Fibroblast of the aortic adventitia (primary cell): ENCODE results near the gene ASCC3. TPM values are rescaled to one million over a fixed set of nuclear protein-coding genes. Genes with fewer than 3 reads are reported as not detected.
A peak's percentile ranks its signal among the peaks of the same experiment; 100 is the strongest.

Source experiments
- DNase-seq: peaks from one replicate; pipeline ENCODE4 v3.0.0-alpha.2; 2010; ENCODE audit warnings: low read depth
- H3K4me3 ChIP-seq: 2 replicates; pipeline ENCODE4 v1.5.1; 2011; ENCODE audit warnings: low read depth, mild to moderate bottlenecking, control low read depth, low read length, moderate library complexity
- total RNA-seq: library from RNA; depleted of rRNA; stranded (reverse); fragments of >200 nt; gene quantifications from 2 replicates; pipeline ENCODE4 v1.2.3, GENCODE V29; 2012; ENCODE audit warnings: low replicate concordance
- TF ChIP-seq, protein P1 (sequence below): IDR thresholded peaks from 2 replicates; pipeline ENCODE4 v1.5.1; 2011; ENCODE audit warnings: mild to moderate bottlenecking, low read length, control low read depth, inconsistent platforms; ENCODE audit not compliant: insufficient read depth

The ASCC3 gene
- total RNA-seq, 1 donor = 87.5 TPM

DNA sequence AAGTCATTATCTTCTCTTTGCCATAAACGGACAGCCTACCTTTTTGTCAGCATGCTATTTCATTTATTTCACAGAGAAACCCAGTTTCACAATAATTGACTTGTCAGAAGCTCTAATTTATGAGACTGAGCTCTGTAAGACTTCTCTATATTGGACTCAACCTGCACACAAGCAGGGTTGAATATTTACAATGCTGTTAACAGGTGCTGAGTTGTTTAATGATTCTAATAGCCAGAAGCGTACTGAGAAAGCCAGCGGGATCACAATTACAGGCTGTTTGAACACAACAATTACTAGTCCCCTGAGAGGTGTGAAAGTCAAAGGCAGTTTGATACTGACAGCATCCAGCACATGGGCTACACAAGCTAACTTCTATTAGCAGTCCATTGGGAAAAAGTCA is 288.2 kb downstream of the ASCC3 start:
- no peak for DNase-seq
- TF ChIP-seq, protein P1, sequence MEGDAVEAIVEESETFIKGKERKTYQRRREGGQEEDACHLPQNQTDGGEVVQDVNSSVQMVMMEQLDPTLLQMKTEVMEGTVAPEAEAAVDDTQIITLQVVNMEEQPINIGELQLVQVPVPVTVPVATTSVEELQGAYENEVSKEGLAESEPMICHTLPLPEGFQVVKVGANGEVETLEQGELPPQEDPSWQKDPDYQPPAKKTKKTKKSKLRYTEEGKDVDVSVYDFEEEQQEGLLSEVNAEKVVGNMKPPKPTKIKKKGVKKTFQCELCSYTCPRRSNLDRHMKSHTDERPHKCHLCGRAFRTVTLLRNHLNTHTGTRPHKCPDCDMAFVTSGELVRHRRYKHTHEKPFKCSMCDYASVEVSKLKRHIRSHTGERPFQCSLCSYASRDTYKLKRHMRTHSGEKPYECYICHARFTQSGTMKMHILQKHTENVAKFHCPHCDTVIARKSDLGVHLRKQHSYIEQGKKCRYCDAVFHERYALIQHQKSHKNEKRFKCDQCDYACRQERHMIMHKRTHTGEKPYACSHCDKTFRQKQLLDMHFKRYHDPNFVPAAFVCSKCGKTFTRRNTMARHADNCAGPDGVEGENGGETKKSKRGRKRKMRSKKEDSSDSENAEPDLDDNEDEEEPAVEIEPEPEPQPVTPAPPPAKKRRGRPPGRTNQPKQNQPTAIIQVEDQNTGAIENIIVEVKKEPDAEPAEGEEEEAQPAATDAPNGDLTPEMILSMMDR = no peak
- no peak overlapping the region for H3K4me3 ChIP-seq

DNA sequence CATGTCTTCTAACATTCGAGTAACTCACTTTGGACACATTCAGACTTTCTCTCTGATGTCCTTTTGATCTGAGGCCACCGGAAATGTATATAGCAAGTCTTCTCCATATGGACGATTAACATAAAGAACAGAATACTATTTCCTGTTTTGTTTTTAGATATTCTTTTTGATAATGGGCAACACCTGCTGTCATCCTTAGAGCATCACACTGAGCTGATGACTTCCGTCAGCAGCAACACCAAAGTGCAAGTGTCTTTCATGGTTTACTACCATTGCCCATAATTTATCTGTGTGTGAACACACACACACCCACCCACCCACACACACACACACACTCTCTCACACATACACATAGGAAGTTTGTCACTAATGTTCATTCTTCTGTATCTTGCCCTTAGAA is 303.7 kb downstream of the ASCC3 start:
- DNase-seq = no peak
- H3K4me3 ChIP-seq = no peak overlapping the region
- TF ChIP-seq, protein P1 = no peak

DNA sequence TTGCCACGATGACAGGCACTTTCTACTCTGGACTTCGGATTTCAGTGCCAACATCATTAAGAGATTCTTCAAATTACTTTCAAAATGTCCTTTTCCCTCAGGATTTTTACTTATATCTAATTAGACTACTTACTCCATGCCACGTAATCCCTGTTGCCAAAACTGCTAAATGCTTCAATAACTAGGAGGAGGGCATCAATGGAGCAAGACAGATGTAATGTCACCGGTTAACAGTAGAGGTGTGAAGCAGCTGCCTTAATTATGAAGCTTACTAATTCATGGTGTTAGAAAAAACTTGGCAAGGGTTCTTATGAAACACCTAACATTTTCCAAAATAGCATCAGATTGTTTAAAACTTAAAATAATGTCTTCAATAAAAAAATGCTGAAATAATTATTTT is 305.2 kb downstream of the ASCC3 start:
- no peak for DNase-seq
- H3K4me3 ChIP-seq = no peak overlapping the region
- TF ChIP-seq, protein P1 = no peak

DNA sequence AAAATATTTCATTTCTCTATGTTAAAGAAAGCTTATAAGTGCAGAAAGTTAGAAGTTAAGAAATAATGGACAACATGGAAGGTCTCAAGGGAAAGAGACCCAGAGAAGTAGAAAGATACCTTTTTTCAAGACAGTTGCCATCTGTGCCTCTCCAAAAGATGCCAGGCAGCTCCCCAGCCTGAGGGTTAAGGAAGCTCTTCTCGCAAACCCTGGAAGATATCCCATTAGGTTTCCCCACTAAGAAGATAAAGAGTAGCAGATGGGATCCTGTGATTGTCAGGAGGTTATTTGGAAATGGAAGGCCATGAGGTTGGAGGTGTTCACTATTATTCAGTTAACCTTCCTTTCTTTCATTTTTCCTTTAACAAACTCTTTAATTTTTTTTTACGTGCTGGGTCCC is 306.3 kb downstream of the ASCC3 start:
- TF ChIP-seq, protein P1 = no peak
- no peak for DNase-seq
- no peak overlapping the region for H3K4me3 ChIP-seq

DNA sequence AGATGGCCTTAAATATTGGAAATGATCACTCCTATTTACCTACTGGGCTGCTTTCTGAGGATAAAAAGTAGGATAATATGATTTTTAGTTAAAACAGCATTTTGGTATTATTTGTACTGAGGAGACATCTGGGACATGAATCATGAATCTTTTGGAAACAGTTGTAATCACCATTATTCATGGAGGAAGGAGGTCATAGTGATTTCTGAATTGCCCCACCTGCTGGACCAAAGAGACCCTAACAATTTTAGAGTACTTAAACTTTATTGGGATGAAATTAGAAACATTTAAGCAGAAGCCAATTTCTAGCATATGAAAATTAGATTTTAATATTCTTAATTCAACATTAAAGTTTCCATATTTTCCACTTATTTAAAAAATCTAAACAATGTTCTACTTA is 308.0 kb downstream of the ASCC3 start:
- H3K4me3 ChIP-seq = no peak overlapping the region
- TF ChIP-seq, protein P1 = peak; percentile 49
- peak; percentile 70 for DNase-seq

DNA sequence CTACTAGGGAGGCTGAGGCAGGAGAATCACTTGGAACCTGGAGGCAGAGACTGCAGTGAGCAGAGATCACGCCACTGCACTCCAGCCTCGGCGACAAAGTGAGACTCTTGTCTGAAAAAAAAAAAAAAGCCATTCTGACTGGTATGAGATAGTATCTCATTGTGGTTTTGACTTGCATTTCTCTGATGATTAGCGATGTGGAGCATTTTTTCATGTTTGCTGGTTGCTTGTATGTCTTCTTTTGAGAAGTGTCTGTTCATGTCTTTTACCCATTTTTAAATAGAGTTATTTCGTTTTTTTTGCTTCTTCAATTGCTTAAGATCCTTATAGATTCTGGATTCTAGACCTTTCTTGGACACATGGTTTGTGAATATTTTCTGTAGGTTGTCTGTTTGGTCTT is 312.9 kb downstream of the ASCC3 start:
- DNase-seq = no peak
- TF ChIP-seq, protein P1 = no peak
- H3K4me3 ChIP-seq = no peak overlapping the region

DNA sequence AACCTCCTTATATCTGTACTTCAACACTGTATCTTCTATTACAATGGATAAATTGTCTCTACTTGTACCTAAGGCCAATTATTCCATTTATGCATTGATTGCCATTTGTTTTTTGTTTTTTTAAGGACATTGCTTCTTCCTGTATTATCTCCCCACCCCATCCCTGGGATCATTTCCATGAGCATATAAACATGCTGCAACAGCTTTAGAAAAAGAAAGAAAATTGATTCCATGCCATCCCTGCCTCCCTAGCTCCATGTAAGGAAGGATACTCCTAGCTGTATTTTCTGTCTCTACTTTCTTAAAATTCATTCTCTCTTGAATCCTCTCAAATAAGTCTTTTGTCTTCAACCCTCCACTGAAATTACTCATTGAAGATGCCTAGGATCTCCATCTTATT is 314.6 kb downstream of the ASCC3 start:
- TF ChIP-seq, protein P1 = no peak
- DNase-seq = no peak
- no peak overlapping the region for H3K4me3 ChIP-seq
